ENCODE measurements around the gene SLITRK5.
A peak's percentile ranks its signal among the peaks of the same experiment; 100 is the strongest.

SLITRK5 gene, protein sequence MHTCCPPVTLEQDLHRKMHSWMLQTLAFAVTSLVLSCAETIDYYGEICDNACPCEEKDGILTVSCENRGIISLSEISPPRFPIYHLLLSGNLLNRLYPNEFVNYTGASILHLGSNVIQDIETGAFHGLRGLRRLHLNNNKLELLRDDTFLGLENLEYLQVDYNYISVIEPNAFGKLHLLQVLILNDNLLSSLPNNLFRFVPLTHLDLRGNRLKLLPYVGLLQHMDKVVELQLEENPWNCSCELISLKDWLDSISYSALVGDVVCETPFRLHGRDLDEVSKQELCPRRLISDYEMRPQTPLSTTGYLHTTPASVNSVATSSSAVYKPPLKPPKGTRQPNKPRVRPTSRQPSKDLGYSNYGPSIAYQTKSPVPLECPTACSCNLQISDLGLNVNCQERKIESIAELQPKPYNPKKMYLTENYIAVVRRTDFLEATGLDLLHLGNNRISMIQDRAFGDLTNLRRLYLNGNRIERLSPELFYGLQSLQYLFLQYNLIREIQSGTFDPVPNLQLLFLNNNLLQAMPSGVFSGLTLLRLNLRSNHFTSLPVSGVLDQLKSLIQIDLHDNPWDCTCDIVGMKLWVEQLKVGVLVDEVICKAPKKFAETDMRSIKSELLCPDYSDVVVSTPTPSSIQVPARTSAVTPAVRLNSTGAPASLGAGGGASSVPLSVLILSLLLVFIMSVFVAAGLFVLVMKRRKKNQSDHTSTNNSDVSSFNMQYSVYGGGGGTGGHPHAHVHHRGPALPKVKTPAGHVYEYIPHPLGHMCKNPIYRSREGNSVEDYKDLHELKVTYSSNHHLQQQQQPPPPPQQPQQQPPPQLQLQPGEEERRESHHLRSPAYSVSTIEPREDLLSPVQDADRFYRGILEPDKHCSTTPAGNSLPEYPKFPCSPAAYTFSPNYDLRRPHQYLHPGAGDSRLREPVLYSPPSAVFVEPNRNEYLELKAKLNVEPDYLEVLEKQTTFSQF

DNA sequence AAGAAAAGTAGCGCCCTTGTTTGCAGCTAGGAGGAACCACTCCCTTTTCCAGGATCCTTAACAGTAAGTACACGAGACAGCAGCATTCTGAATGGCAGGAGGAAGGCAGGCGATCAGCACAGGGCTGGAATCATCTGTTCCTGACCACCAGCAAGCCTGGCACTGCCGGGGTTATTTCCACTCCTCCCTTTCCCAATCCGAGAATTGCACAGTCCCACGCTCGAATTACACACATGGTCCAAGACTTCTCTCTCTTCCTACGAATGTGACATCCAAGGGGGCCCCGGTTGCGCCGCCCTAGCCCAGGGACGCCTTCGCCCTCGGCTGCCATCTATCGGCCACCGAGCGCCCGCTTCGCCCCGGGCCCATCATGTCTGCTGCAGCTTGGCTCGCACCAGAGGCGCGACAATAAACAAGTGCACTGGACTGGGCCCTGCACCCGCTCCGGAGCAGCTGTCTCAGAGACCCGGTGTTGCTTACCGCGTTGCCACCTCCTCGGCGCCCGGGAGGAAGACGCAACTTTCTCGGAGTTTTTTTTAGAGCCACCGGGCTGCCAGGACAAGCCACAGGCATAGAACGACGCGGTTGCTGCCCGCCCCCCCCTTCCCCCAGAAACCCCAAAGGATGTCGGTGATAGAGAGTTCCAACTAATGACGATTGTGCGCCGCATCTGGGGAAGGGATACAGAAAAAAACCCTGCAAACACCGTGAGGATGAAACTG lies at the start of gene SLITRK5:
Gene SLITRK5 (plus strand): TSS at position 341 of the 722 bp plus-strand sequence. CDS start 4,018 bp downstream, outside the sequence.
- peak; percentile 92 for DNase-seq

DNA sequence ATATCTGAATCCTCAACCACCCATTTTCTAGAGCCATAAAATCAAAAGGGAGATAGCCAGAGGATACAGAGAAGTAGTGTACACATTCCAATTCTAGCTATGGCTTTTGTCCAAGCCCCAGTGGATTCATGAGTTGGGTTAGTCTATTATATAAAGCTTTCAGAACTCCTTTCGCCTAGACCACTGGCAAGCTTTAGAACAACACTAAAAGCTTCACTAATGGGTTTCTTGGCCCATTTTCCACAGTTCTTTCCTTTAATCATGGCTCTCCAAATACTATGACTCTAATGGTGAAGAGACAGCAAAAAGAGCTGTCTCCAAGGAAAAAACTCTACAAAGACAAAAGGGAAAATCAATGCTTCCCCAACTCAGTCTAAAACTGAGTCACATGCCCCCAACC lies 48.2 kb upstream of the SLITRK5 start:
- DNase-seq: no peak

DNA sequence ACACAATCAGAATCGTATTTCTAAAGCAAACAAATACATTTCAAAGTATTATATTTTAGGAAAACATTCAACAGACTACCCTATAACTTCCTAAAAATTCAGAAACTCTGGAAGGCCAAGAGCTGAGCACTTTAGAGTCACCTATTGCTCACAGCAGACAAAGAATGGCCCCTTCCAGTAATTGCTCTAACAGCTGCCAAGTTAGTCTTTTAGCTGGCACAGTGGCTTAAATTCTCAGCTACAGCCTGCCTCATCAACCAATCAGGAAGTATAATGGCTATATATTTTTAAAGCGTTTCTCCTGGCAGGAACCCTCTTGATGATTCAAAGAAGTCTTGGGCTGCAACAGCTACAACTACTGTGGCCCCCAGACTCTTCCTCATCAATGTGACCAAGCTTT lies 14.9 kb upstream of the SLITRK5 start:
- no peak for DNase-seq

DNA sequence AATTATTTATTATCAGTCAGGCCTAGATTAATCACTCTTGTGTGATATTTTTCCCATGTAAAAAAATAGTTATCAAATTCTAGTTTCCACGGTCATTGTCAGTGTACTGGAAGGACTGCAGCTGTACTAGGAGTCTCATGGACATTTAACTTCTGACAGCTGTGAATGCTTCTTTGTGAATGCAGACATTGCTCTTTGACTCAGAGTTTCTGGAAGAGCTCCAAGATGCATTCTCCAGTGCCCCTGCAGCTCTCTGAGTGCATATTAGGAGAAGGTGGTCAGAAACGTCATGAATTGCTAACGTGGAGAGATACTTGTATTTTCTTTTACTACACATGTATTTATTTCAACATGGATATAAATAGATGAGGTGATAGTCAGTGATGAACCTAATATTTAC lies 9.7 kb upstream of the SLITRK5 start:
- DNase-seq: no peak

DNA sequence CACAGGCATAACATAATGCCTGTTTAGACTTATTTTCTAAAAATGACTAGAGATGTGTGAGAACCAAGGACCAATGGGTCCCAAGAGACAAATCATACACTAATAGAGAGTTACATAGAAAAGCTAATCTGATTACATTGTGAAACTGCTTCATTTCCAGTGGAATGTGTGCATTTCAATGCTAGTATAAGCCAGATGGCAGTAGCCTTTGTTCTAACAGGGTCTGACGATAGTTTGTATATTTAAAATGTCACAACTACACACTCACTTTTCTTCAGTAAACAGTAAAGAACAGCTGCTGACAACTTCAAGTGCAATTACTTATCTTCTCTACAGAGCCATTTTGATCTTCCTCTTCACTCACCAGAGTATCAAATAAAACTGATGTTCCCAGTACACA lies 4.3 kb upstream of the SLITRK5 start:
- no peak for DNase-seq

DNA sequence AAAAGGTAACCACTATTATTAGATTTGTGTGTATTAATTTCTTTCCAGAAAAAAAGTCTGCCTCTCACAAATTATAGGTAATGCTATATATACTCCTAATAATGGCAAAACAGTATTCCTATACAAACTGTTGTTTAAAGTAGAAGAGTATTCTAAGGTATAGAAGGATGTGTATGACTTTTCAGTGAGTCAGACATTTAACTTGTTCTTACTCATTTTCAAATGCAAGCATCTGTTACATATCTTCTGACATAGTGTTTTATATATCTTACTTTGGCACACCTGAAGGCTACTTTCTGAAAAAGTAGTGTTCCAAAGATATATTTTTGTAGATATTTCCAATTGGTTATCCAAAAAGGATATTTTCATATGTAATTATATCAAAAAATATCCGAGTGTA lies 3.5 kb upstream of the SLITRK5 start:
- no peak for DNase-seq

DNA sequence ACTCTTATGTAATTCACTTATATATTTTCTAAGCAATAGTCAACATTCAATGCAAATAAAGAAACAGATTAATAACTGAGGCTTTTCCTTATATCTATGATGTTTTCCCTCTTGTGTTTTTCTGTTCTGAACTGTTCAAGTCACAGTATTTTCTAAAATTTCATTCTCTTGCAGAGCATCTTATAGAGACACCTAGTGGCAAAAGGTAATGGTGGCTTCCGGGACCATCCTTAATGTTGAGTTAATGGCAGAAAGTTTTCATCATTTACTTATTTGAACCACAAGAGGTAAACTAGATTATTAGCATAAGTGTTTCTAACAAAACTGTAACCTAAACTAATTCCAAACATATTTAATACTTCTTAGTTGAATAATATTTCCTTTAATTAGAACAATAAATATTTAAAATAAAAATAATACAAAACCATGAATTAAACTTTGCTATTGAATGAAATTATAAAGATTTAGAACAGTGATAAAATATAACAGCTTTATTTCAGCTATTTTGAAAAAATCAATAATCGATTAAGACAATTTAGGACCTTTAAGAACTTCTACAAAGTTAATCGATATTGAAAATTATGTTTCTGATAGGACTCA lies 1.7 kb upstream of the SLITRK5 start:
- no peak for DNase-seq

DNA sequence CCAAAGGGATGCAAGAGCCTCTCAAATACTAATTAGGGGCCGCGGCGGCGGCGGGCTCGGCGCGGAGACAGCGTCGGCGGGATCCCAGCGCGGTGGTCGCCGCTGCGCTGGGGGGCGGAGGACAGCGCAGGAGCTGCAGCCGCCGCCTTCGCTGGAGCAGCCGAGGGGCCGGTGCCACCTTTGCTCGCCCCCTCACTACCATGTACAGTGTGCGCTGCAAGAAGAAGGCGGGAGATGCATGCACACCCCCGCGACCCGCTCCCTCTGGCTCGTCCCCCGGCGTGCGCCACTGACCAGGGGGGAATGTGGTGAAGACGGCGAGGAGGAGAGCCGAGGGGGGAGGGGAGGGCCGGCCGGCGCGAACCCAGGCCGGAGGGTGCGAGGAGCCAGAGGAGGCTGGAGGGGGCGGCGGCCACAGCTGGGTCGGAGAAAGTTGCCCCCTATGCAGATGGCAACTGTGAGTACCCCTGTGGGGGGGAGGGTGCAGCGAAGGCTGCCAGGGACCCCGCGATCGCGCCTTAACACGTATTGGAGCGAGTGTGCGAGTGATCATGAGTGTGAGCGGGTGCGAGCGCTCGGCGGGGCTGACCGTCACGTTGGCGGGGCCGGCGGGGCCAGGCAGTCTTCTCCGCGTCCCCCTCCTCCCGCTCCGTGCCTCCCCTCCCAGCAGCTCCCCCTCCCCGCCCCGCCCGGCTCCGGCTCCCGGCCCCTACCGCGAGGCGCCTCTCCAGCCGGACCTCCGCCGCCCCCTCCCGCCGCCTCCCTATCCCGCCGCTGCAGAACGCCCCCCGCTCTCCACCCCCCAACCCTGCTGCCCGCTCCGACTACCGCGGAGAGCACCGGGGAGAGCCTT lies 808 bp downstream of the SLITRK5 start:
- peak; percentile 63 for DNase-seq

DNA sequence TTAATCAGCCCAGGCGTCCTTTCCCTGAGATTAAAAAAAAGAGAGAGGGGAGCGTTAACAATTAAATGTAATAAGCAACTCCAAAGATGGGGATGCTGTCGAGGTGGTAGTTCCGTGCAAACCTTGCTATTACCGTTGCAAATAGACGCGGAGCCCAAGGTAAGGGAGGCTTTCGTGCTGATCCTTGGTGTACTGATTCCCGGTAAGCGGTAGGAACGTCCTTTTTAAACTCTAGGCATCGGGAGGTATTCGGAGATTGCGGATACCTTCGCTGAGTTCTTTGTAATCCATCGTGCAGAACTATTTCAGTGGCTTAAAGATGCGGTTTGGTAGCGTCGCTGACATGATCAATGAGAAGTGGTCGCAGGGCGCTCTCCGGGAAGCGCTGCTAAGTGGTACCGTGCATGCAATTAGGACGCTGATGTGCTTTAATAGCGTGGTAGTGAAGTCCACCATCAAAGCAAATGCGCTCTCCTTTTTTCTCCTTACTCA lies 3.1 kb downstream of the SLITRK5 start:
- DNase-seq: no peak

DNA sequence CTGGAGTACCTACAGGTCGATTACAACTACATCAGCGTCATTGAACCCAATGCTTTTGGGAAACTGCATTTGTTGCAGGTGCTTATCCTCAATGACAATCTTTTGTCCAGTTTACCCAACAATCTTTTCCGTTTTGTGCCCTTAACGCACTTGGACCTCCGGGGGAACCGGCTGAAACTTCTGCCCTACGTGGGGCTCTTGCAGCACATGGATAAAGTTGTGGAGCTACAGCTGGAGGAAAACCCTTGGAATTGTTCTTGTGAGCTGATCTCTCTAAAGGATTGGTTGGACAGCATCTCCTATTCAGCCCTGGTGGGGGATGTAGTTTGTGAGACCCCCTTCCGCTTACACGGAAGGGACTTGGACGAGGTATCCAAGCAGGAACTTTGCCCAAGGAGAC lies 4.7 kb downstream of the SLITRK5 start:
- no peak for DNase-seq

DNA sequence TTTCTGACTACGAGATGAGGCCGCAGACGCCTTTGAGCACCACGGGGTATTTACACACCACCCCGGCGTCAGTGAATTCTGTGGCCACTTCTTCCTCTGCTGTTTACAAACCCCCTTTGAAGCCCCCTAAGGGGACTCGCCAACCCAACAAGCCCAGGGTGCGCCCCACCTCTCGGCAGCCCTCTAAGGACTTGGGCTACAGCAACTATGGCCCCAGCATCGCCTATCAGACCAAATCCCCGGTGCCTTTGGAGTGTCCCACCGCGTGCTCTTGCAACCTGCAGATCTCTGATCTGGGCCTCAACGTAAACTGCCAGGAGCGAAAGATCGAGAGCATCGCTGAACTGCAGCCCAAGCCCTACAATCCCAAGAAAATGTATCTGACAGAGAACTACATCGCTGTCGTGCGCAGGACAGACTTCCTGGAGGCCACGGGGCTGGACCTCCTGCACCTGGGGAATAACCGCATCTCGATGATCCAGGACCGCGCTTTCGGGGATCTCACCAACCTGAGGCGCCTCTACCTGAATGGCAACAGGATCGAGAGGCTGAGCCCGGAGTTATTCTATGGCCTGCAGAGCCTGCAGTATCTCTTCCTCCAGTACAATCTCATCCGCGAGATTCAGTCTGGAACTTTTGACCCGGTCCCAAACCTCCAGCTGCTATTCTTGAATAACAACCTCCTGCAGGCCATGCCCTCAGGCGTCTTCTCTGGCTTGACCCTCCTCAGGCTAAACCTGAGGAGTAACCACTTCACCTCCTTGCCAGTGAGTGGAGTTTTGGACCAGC lies 5.3 kb downstream of the SLITRK5 start:
- no peak for DNase-seq

DNA sequence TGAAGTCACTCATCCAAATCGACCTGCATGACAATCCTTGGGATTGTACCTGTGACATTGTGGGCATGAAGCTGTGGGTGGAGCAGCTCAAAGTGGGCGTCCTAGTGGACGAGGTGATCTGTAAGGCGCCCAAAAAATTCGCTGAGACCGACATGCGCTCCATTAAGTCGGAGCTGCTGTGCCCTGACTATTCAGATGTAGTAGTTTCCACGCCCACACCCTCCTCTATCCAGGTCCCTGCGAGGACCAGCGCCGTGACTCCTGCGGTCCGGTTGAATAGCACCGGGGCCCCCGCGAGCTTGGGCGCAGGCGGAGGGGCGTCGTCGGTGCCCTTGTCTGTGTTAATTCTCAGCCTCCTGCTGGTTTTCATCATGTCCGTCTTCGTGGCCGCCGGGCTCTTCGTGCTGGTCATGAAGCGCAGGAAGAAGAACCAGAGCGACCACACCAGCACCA lies 5.9 kb downstream of the SLITRK5 start:
- no peak for DNase-seq

DNA sequence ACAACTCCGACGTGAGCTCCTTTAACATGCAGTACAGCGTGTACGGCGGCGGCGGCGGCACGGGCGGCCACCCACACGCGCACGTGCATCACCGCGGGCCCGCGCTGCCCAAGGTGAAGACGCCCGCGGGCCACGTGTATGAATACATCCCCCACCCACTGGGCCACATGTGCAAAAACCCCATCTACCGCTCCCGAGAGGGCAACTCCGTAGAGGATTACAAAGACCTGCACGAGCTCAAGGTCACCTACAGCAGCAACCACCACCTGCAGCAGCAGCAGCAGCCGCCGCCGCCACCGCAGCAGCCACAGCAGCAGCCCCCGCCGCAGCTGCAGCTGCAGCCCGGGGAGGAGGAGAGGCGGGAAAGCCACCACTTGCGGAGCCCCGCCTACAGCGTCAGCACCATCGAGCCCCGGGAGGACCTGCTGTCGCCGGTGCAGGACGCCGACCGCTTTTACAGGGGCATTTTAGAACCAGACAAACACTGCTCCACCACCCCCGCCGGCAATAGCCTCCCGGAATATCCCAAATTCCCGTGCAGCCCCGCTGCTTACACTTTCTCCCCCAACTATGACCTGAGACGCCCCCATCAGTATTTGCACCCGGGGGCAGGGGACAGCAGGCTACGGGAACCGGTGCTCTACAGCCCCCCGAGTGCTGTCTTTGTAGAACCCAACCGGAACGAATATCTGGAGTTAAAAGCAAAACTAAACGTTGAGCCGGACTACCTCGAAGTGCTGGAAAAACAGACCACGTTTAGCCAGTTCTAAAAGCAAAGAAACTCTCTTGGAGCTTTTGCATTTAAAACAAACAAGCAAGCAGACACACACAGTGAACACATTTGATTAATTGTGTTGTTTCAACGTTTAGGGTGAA lies 6.6 kb downstream of the SLITRK5 start:
- no peak for DNase-seq

DNA sequence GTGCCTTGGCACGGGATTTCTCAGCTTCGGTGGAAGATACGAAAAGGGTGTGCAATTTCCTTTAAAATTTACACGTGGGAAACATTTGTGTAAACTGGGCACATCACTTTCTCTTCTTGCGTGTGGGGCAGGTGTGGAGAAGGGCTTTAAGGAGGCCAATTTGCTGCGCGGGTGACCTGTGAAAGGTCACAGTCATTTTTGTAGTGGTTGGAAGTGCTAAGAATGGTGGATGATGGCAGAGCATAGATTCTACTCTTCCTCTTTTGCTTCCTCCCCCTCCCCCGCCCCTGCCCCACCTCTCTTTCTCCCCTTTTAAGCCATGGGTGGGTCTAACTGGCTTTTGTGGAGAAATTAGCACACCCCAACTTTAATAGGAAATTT lies 7.2 kb downstream of the SLITRK5 start:
- no peak for DNase-seq

DNA sequence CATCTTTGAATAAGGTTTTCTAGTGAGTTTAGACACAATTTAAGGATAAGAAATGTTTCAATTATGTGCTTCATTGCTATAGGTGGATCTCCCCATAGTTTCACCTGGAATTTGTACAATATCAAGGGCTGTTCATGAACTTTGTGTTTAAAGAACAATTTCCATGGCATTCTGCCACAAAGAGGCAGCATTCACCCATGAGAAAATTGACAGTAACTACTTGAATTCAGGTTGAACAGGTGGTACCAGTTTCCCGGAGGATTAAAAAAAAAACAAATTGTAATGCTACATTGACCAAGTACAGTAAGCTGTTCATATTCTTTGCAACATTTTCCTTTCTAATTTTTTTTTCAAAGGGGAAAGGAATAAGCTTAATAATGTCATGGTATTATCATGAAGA lies 9.1 kb downstream of the SLITRK5 start:
- DNase-seq: no peak

DNA sequence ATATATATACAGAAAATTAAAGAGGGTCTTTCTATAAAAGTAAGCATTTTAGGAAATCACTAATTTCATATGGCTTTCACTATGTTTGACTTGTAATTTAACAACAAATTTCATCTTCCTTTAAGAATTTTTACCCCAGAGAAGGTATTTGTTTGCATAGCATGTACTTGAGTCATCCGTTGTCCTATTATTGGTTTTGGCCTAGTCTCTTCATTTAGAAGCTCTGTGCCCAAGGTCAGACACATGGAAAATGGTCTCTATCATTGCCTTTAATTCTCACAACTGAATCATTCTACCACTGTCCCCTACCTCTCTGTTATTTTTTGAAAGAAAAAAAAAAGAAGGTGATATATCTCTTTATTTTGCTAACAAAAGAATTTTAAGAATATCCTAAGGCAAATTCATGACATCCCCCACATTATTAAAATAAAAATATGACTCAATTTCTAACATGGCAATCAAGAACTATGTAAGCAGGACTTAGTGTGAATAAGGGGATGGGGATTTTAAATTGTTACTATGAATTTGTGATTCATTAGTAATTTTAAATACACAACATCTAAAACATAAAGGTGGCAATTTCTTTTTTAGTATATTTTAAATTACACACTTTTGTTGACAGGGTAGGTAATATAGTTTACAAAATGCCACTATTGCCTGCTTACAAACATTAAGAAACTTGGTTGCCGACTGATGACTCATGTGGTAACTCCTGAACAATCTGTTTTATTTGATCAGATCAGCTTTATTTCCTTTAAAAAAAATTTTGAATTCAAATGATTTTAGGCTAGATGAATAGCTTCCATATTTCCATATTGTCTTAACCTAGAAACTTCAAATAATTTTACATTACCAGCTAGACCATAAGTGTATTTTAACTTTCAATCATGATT lies 13.9 kb downstream of the SLITRK5 start:
- DNase-seq: no peak

DNA sequence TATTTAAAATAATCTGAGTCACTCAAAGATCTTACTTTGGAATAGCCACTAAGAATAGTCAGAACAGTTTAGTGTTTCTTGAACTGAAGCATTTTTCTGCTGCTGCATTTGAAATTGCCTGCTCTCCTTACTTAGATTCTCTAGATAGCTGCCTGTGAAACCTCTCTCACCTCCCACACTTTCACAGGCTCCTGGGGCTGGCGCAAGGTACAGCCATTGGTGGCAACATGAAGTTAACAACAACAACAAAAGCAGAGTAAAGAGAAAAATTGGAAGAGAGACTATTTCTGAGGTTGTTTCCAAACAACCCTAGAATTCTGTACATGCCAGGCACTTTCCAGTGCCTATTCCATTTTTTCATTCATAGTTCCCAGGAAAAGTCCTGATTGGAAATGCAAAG lies 25.3 kb downstream of the SLITRK5 start:
- DNase-seq: no peak

DNA sequence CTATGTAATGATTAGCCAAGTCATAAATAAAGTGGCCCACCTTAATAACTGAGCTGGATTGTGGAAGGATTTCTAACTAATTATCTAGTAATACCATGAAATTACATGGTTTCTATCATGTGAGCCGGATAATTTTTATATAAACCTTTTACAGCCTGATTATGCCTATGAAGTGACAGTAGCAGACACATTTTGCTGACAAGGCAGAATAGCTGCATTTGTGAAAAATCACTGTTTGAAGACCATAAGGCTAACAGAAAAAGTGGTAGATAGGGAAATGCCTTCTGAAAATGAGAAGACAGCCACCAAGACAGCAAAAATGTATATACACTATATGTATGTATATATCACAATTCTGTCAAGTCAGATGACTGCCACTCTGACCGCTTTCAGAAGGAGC lies 27.1 kb downstream of the SLITRK5 start:
- DNase-seq: no peak

DNA sequence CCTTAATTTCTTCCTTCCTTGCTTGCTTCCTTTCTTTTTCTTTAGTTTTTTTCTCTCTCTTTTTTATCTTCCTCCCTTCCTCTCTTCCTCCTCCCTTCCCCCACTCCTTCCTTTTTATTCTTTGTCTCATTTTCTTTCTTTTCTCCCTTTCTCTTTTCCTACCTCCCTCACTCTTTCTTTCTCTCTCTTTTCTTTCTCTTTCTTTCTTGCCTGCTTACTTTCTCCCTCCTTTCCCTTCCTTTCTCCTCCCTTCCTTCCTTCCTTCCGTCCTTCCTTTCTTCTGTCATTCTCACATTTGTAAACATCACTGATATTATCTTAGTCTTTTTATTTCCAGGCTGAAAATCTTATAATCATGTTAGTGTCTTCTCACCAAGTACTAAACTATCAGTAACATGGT lies 38.8 kb downstream of the SLITRK5 start:
- DNase-seq: no peak
